HepG2 (cell line): ENCODE results near the gene TRIO. TPM values are rescaled to one million over a fixed set of nuclear protein-coding genes. Genes with fewer than 3 reads are reported as not detected.

Experiments
- GATA4 ChIP-seq: sonication (generic); IDR thresholded peaks from 2 replicates; pipeline ENCODE4 v1.6.1; 2016; ENCODE audit warnings: antibody characterized with exemption, low read depth, borderline replicate concordance
- GFI1 ChIP-seq: sonication (generic); formaldehyde crosslinking; IDR thresholded peaks from 2 replicates; pipeline ENCODE4 v1.5.0; 2020; ENCODE audit warnings: missing genetic modification reagents, mild to moderate bottlenecking, borderline replicate concordance
- HDAC2 ChIP-seq: sonication (generic); formaldehyde crosslinking; IDR thresholded peaks from 2 replicates; pipeline ENCODE4 v1.4.0; 2020; ENCODE audit warnings: missing genetic modification reagents
- HOXD1 ChIP-seq: sonication (generic); formaldehyde crosslinking; IDR thresholded peaks from 2 replicates; pipeline ENCODE4 v1.5.0; 2020; ENCODE audit warnings: missing genetic modification reagents
- KDM5B ChIP-seq: sonication (generic); formaldehyde crosslinking; IDR thresholded peaks from 2 replicates; pipeline ENCODE4 v1.4.0; 2020; ENCODE audit warnings: missing genetic modification reagents, mild to moderate bottlenecking, borderline replicate concordance
- REPIN1 ChIP-seq: sonication (generic); formaldehyde crosslinking; IDR thresholded peaks from 2 replicates; pipeline ENCODE4 v1.8.0; 2022; ENCODE audit warnings: missing genetic modification reagents, low read depth, mild to moderate bottlenecking, borderline replicate concordance
- SIX1 ChIP-seq: sonication (generic); formaldehyde crosslinking; IDR thresholded peaks from 2 replicates; pipeline ENCODE4 v1.4.0; 2020; ENCODE audit warnings: missing genetic modification reagents, borderline replicate concordance
- SNAPC5 ChIP-seq: sonication (generic); formaldehyde crosslinking; IDR thresholded peaks from 2 replicates; pipeline ENCODE4 v1.8.1; 2023; ENCODE audit warnings: mild to moderate bottlenecking, missing genetic modification reagents, borderline replicate concordance
- SP5 ChIP-seq: IDR thresholded peaks from 2 replicates; pipeline ENCODE4 v1.6.1; 2016; ENCODE audit warnings: low read depth, borderline replicate concordance
- TEAD3 ChIP-seq: optimal IDR thresholded peaks from 2 replicates; pipeline ENCODE3; 2016; ENCODE audit warnings: borderline replicate concordance
- ZBTB46 ChIP-seq: sonication (generic); formaldehyde crosslinking; IDR thresholded peaks from 2 replicates; pipeline ENCODE4 v1.4.0; 2020; ENCODE audit warnings: mild to moderate bottlenecking, missing genetic modification reagents, borderline replicate concordance
- ZBTB7B ChIP-seq: sonication (generic); formaldehyde crosslinking; IDR thresholded peaks from 2 replicates; pipeline ENCODE4 v1.4.0; 2020; ENCODE audit warnings: missing genetic modification reagents
- ZEB1 ChIP-seq: IDR thresholded peaks from 2 replicates; pipeline ENCODE4 v1.6.1; 2012; ENCODE audit warnings: mild to moderate bottlenecking, low read depth, inconsistent platforms; ENCODE audit not compliant: insufficient replicate concordance
- ZFX ChIP-seq: sonication (generic); formaldehyde crosslinking; IDR thresholded peaks from 2 replicates; pipeline ENCODE4 v1.4.0; 2020; ENCODE audit warnings: mild to moderate bottlenecking, low read depth, missing genetic modification reagents, moderate library complexity
- ZHX1 ChIP-seq: sonication (generic); formaldehyde crosslinking; IDR thresholded peaks from 2 replicates; pipeline ENCODE4 v1.8.1; 2022; ENCODE audit warnings: low read depth, mild to moderate bottlenecking, missing genetic modification reagents
- ZNF264 ChIP-seq: sonication (generic); formaldehyde crosslinking; IDR thresholded peaks from 2 replicates; pipeline ENCODE4 v1.4.0; 2020; ENCODE audit warnings: missing genetic modification reagents
- ZNF331 ChIP-seq: sonication (generic); formaldehyde crosslinking; IDR thresholded peaks from 2 replicates; pipeline ENCODE4 v1.4.0; 2020; ENCODE audit warnings: missing genetic modification reagents
- ZNF337 ChIP-seq: sonication (generic); formaldehyde crosslinking; IDR thresholded peaks from 2 replicates; pipeline ENCODE4 v1.5.1; 2020; ENCODE audit warnings: missing genetic modification reagents, low read depth, mild to moderate bottlenecking, borderline replicate concordance
- ZNF792 ChIP-seq: IDR thresholded peaks from 2 replicates; pipeline ENCODE4 v1.6.1; 2016
- ZNF841 ChIP-seq: sonication (generic); formaldehyde crosslinking; IDR thresholded peaks from 2 replicates; pipeline ENCODE4 v1.8.1; 2023; ENCODE audit warnings: missing genetic modification reagents, borderline replicate concordance
- ZSCAN12 ChIP-seq: sonication (generic); formaldehyde crosslinking; IDR thresholded peaks from 2 replicates; pipeline ENCODE4 v1.9.0; 2021; ENCODE audit warnings: mild to moderate bottlenecking, missing genetic modification reagents
- polyA plus RNA-seq, 8 experiments: library from polyadenylated mRNA; depleted of rRNA in 3 of 8; stranded (reverse) in 7 of 8; unstranded in 1 of 8; fragments of >200 nt; fragmentation: Illumina TruSeq in 4 of 8; extraction: Trizol in 4 of 8; gene quantifications; 2 replicates each; pipeline versions ENCODE4 v1.2.1 to v1.2.3, GENCODE V29; 2011 to 2016; ENCODE audit warnings: low read depth in 4 of 8, missing spikeins in 1 of 8, mixed read lengths in 1 of 8; ENCODE audit not compliant: insufficient read depth in 1 of 8
- total RNA-seq, 5 experiments: library from RNA; depleted of rRNA; stranded (reverse); fragments of >200 nt; fragmentation: Illumina TruSeq; extraction: Trizol; gene quantifications; 2 replicates each; pipeline ENCODE4 v1.2.3, GENCODE V29; 2016; ENCODE audit warnings: low read depth in 1 of 5
- TF ChIP-seq, protein P1 (sequence below): sonication (generic); formaldehyde crosslinking; IDR thresholded peaks from 2 replicates; pipeline ENCODE4 v1.5.0; 2020; ENCODE audit warnings: mild to moderate bottlenecking, missing genetic modification reagents, borderline replicate concordance
- TF ChIP-seq, protein P2 (sequence below): sonication (generic); formaldehyde crosslinking; IDR thresholded peaks from 2 replicates; pipeline ENCODE4 v1.4.0; 2020; ENCODE audit warnings: low read depth, mild to moderate bottlenecking, missing genetic modification reagents

The TRIO gene
- total and polyA plus RNA-seq, 2 of the 13 experiments (the other 11 are each of a cell fraction or from before 2014, with no cell fraction given): 45.2 to 45.9 TPM

DNA sequence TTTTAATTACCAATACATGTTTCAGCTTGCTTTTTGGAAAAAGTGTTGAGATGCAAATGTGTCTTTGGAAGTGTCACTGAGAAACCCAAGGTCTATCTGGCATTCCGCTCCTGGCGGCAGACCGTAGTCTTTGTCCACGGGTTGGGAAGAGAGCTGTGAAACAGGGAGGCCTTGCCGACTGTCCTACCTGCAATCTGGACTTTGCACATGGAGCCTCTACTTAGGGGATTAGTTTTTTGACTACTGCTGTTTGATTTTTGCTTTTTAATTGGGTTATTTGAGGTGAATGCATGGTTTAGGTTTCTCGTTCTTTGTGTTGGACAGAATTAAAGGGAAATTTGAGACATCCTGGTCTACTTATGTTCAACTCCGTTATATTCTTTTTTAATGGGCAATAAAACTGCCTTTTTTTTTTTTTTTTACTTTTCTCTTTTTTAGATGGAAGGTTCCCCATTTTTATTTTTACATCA is 25.7 kb downstream of the TRIO start (continued):
- TF ChIP-seq SNAPC5 (no peak), ZNF331 (CRISPR knock-in tag) (peak; percentile 86), ZBTB46 (no peak), ZHX1 (CRISPR knock-in tag) (no peak), ZEB1 (peak; percentile 65), ZNF841 (CRISPR knock-in tag) (no peak), ZSCAN12 (no peak), SP5 (CRISPR knock-in tag) (no peak), TEAD3 (CRISPR knock-in tag) (peak; percentile 55), ZNF337 (CRISPR knock-in tag) (peak; percentile 28; the same call in 1 of the 2 replicates), HOXD1 (CRISPR knock-in tag) (no peak), ZFX (peak; percentile 63), SIX1 (peak; percentile 30; the same call in 1 of the 2 replicates), ZBTB7B (peak; percentile 47; the same call in 1 of the 2 replicates), REPIN1 (CRISPR knock-in tag) (0 out of 2 replicates have a peak, but pooled peaks have one; percentile 41), GFI1 (CRISPR knock-in tag) (no peak), HDAC2 (CRISPR knock-in tag) (peak; percentile 67; the same call in 1 of the 2 replicates), GATA4 (no peak), ZNF264 (CRISPR knock-in tag) (peak; percentile 52; the same call in 1 of the 2 replicates), KDM5B (no peak), ZNF792 (CRISPR knock-in tag) (0 out of 2 replicates have a peak, but pooled peaks have one; percentile 37)
- TF ChIP-seq, protein P1, sequence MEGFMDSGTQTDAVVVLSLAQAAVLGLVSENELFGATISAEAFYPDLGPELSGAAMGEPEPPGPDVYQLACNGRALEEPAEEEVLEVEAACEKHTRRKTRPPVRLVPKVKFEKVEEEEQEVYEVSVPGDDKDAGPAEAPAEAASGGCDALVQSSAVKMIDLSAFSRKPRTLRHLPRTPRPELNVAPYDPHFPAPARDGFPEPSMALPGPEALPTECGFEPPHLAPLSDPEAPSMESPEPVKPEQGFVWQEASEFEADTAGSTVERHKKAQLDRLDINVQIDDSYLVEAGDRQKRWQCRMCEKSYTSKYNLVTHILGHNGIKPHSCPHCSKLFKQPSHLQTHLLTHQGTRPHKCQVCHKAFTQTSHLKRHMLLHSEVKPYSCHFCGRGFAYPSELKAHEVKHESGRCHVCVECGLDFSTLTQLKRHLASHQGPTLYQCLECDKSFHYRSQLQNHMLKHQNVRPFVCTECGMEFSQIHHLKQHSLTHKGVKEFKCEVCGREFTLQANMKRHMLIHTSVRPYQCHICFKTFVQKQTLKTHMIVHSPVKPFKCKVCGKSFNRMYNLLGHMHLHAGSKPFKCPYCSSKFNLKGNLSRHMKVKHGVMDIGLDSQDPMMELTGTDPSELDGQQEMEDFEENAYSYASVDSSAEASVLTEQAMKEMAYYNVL (CRISPR knock-in tag): peak; percentile 39; the same call in 1 of the 2 replicates
- TF ChIP-seq, protein P2, sequence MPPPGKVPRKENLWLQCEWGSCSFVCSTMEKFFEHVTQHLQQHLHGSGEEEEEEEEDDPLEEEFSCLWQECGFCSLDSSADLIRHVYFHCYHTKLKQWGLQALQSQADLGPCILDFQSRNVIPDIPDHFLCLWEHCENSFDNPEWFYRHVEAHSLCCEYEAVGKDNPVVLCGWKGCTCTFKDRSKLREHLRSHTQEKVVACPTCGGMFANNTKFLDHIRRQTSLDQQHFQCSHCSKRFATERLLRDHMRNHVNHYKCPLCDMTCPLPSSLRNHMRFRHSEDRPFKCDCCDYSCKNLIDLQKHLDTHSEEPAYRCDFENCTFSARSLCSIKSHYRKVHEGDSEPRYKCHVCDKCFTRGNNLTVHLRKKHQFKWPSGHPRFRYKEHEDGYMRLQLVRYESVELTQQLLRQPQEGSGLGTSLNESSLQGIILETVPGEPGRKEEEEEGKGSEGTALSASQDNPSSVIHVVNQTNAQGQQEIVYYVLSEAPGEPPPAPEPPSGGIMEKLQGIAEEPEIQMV (CRISPR knock-in tag): no peak
